CD14-positive monocyte (primary cell): ENCODE measurements around the gene LIMCH1. TPM values are rescaled to one million over a fixed set of nuclear protein-coding genes. Genes with fewer than 3 reads are reported as not detected.

Experiments
- DNase-seq, 3 donors: peaks; one replicate each; pipeline ENCODE4 v3.0.0-alpha.2; 2011 to 2022
- H2AFZ ChIP-seq: 2 replicates; pipeline ENCODE4 v1.6.0; 2012; ENCODE audit warnings: mild to moderate bottlenecking, low read depth, low read length, inconsistent platforms; ENCODE audit not compliant: insufficient read depth, poor library complexity, severe bottlenecking
- H3K27ac ChIP-seq, 2 donors: 1 replicate in 1 of 2; 2 replicates in 1 of 2; pipeline ENCODE4 v1.5.1; 2012 to 2013; ENCODE audit warnings: low read length in 2 of 2, control low read depth in 1 of 2, inconsistent platforms in 1 of 2, low read depth in 1 of 2, mild to moderate bottlenecking in 1 of 2
- H3K27me3 ChIP-seq, 2 donors: one replicate each; pipeline versions ENCODE4 v1.6.0 to v1.6.1; 2011 to 2013; ENCODE audit warnings: low read length in 2 of 2; ENCODE audit not compliant: control insufficient read depth in 2 of 2, insufficient read depth in 2 of 2
- H3K36me3 ChIP-seq, 2 donors: replicated peaks in 1 of 2; 1 replicate in 1 of 2; 2 replicates in 1 of 2; pipeline versions ENCODE4 v1.5.1 to v1.6.1; 2012 to 2013; ENCODE audit warnings: low read length in 2 of 2, control low read depth in 1 of 2, inconsistent platforms in 1 of 2, mild to moderate bottlenecking in 1 of 2; ENCODE audit not compliant: insufficient read depth in 2 of 2, control insufficient read depth in 1 of 2
- H3K4me1 ChIP-seq, 2 donors: 1 replicate in 1 of 2; 2 replicates in 1 of 2; pipeline versions ENCODE4 v1.5.1 to v1.6.1; 2012 to 2013; ENCODE audit warnings: low read length in 2 of 2, control low read depth in 1 of 2, inconsistent platforms in 1 of 2, mild to moderate bottlenecking in 1 of 2, moderate library complexity in 1 of 2; ENCODE audit not compliant: insufficient read depth in 2 of 2, control insufficient read depth in 1 of 2
- H3K4me2 ChIP-seq: replicated peaks from 2 replicates; pipeline ENCODE3; 2012; ENCODE audit warnings: low read length, moderate library complexity, mild to moderate bottlenecking; ENCODE audit not compliant: poor library complexity, severe bottlenecking; ENCODE audit errors: extremely low read depth
- H3K4me3 ChIP-seq, 3 experiments: fragments of 200-600 bp in 1 of 3; sonication (generic) in 1 of 3; replicated peaks in 1 of 3; 1 replicate in 2 of 3; 2 replicates in 1 of 3; pipeline ENCODE4 v1.5.1; 2011 to 2013; ENCODE audit warnings: low read length in 3 of 3, mild to moderate bottlenecking in 3 of 3, control low read depth in 2 of 3, low read depth in 2 of 3, inconsistent platforms in 1 of 3, moderate library complexity in 1 of 3
- H3K79me2 ChIP-seq: 2 replicates; pipeline ENCODE4 v1.6.0; 2012; ENCODE audit warnings: mild to moderate bottlenecking, control low read depth, inconsistent platforms, low read length, moderate library complexity; ENCODE audit not compliant: insufficient read depth
- H3K9ac ChIP-seq: 2 replicates; pipeline ENCODE4 v1.6.0; 2017; ENCODE audit warnings: low read length, mild to moderate bottlenecking; ENCODE audit not compliant: insufficient read depth, poor library complexity, severe bottlenecking
- H3K9me3 ChIP-seq, 2 donors: replicated peaks in 1 of 2; 1 replicate in 1 of 2; 2 replicates in 1 of 2; pipeline versions ENCODE4 v1.5.1 to v1.6.1; 2012 to 2013; ENCODE audit warnings: low read length in 2 of 2, control low read depth in 1 of 2; ENCODE audit not compliant: control insufficient read depth in 1 of 2, insufficient read depth in 1 of 2
- H4K20me1 ChIP-seq: 2 replicates; pipeline ENCODE4 v1.6.0; 2012; ENCODE audit warnings: mild to moderate bottlenecking, low read length, control low read depth, moderate library complexity; ENCODE audit not compliant: insufficient read depth
- H3K27ac Mint-ChIP-seq, 7 donors: one replicate each; pipeline ENCODE4 v1.8.0; 2020; ENCODE audit warnings: mild to moderate bottlenecking in 7 of 7, mixed read lengths in 7 of 7, moderate library complexity in 6 of 7, inconsistent platforms in 2 of 7
- H3K27me3 Mint-ChIP-seq, 3 donors: one replicate each; pipeline ENCODE4 v1.8.0; 2021 to 2022; ENCODE audit warnings: low read depth in 3 of 3, mild to moderate bottlenecking in 3 of 3, mixed read lengths in 3 of 3, moderate library complexity in 3 of 3, inconsistent platforms in 1 of 3
- H3K36me3 Mint-ChIP-seq, 2 donors: one replicate each; pipeline ENCODE4 v1.8.0; 2020; ENCODE audit warnings: mixed read lengths in 2 of 2, inconsistent platforms in 1 of 2, mild to moderate bottlenecking in 1 of 2
- H3K4me1 Mint-ChIP-seq: one replicate; pipeline ENCODE4 v1.8.0; 2020; ENCODE audit warnings: mild to moderate bottlenecking, mixed read lengths
- H3K4me3 Mint-ChIP-seq, 2 donors: one replicate each; pipeline ENCODE4 v1.8.0; 2020; ENCODE audit warnings: mild to moderate bottlenecking in 2 of 2, mixed read lengths in 2 of 2, moderate library complexity in 1 of 2
- H3K9me3 Mint-ChIP-seq, 7 donors: one replicate each; pipeline ENCODE4 v1.8.0; 2020 to 2022; ENCODE audit warnings: mixed read lengths in 7 of 7, mild to moderate bottlenecking in 6 of 7, moderate library complexity in 6 of 7, inconsistent platforms in 2 of 7
- WGBS: methylation state at CpG from one replicate; pipeline ENCODE4 v1.1.5; 2013; ENCODE audit warnings: missing lambda C conversion rate; ENCODE audit not compliant: insufficient coverage; 5-methylcytosine and 5-hydroxymethylcytosine counted together
- intact Hi-C, 2 donors: fragments of 100-400 bp; cut with micrococcal nuclease; formaldehyde crosslinking; loops; one replicate each; pipeline versions ENCODE4 v1.15.0 to v1.15.1; 2023
- polyA plus RNA-seq, 3 donors: library from polyadenylated mRNA; depleted of rRNA in 1 of 3; unstranded in 2 of 3; stranded (reverse) in 1 of 3; fragments of 300-500 nt in 2 of 3; fragments of >200 nt in 1 of 3; fragmentation: Illumina TruSeq in 2 of 3; gene quantifications; 1 replicate in 2 of 3; 2 replicates in 1 of 3; pipeline ENCODE4 v1.2.3, GENCODE V29; 2012 to 2021
- TF ChIP-seq, protein P1 (sequence below): fragments of 200-600 bp; IDR thresholded peaks from one replicate; pipeline ENCODE4 v1.8.0; 2022; ENCODE audit warnings: antibody characterized with exemption, mild to moderate bottlenecking

Gene LIMCH1
- polyA plus RNA-seq, 3 donors: 0.25 to 0.64 (median 0.32) TPM

DNA sequence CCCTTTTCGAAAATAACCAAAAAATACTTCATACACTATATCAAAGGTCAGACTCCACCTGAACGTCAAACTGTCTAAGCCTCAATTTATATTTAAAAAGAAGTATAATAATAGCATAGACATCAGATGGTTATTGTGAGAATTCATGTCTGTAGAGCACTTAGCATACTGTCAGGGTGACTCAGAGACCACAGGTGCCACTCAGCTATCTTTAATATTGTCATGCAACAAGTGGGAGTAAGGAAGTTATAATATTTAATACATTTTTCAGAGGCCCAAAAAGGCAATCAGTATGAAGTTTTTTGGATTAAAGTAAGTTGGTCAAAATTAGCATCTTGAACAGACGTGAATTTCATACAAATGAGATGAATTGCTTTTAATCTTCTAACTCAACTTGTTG is 117.2 kb downstream of the LIMCH1 start:
- WGBS: no CpG with 5 or more reads among the region's 3 CpGs

DNA sequence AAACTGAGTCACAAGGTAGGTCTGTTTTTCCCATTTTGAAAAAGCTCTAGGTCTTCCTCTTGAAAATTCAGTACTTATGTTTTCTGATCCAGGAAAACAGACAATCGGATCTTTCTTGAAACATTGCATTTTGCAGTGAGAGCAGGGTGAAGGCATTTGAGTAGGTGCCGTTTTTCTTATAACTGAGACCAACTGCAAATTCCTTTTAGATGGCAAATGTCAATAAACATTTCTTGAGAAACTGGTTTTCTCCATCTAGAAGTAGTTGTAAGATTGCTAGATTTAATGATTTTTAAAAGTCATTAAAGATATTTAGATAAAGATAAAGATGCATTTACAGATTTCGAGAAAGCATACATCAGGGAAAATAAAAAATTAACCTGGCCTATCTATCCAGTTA is 118.1 kb downstream of the LIMCH1 start:
- WGBS: 83% methylated on average over 1 of the region's 3 CpGs
- H3K27me3 Mint-ChIP-seq: peaks cover 0 to 8% (median 6%) of the 10 kb centered on the region in 3 donors
- H3K9me3 Mint-ChIP-seq: no peaks in the 10 kb centered on the region
- Histone ChIP-seq H3K4me1 (peaks cover 1 to 5% of the 10 kb centered on the region in 2 donors), H2AFZ (no peak overlapping the region), H3K79me2 (no peaks in the 10 kb centered on the region), H3K4me2 (no peak overlapping the region), H3K4me3 (no peak overlapping the region), H3K9me3 (no peaks in the 10 kb centered on the region), H3K9ac (no peak overlapping the region), H3K27me3 (no peaks in the 10 kb centered on the region), H3K36me3 (no peaks in the 10 kb centered on the region), H3K27ac (no peak overlapping the region), H4K20me1 (no peaks in the 10 kb centered on the region)
- no peak for DNase-seq
- H3K36me3 Mint-ChIP-seq: no peaks in the 10 kb centered on the region
- TF ChIP-seq, protein P1, sequence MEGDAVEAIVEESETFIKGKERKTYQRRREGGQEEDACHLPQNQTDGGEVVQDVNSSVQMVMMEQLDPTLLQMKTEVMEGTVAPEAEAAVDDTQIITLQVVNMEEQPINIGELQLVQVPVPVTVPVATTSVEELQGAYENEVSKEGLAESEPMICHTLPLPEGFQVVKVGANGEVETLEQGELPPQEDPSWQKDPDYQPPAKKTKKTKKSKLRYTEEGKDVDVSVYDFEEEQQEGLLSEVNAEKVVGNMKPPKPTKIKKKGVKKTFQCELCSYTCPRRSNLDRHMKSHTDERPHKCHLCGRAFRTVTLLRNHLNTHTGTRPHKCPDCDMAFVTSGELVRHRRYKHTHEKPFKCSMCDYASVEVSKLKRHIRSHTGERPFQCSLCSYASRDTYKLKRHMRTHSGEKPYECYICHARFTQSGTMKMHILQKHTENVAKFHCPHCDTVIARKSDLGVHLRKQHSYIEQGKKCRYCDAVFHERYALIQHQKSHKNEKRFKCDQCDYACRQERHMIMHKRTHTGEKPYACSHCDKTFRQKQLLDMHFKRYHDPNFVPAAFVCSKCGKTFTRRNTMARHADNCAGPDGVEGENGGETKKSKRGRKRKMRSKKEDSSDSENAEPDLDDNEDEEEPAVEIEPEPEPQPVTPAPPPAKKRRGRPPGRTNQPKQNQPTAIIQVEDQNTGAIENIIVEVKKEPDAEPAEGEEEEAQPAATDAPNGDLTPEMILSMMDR: no peak
- intact Hi-C loops: no loop called here
- no peak overlapping the region for H3K4me3 Mint-ChIP-seq
- no peak overlapping the region for H3K27ac Mint-ChIP-seq
- peaks cover 7% of the 10 kb centered on the region for H3K4me1 Mint-ChIP-seq

More for the DNA sequence above, 117.2 kb downstream of the LIMCH1 start:
- H3K27ac Mint-ChIP-seq: no peak overlapping the region
- no peaks in the 10 kb centered on the region for H4K20me1 ChIP-seq
- DNase-seq: peak in 1 of 3 donors; percentile 4
- H3K27me3 Mint-ChIP-seq: peaks cover 0 to 8% (median 6%) of the 10 kb centered on the region in 3 donors
- no peaks in the 10 kb centered on the region for H3K36me3 Mint-ChIP-seq
- H3K79me2 ChIP-seq: no peaks in the 10 kb centered on the region
- no peak overlapping the region for H3K4me3 Mint-ChIP-seq
- no peak overlapping the region for H3K27ac ChIP-seq
- no peak overlapping the region for H3K4me3 ChIP-seq
- H3K9me3 Mint-ChIP-seq: no peaks in the 10 kb centered on the region
- no peak overlapping the region for H3K4me2 ChIP-seq
- no peaks in the 10 kb centered on the region for H3K36me3 ChIP-seq
- H3K27me3 ChIP-seq: no peaks in the 10 kb centered on the region
- TF ChIP-seq, protein P1: no peak
- peaks cover 12% of the 10 kb centered on the region for H3K4me1 Mint-ChIP-seq
- intact Hi-C loops: no loop called here
- no peak overlapping the region for H2AFZ ChIP-seq
- H3K9ac ChIP-seq: no peak overlapping the region
- H3K4me1 ChIP-seq: peaks cover 7 to 14% of the 10 kb centered on the region in 2 donors
- H3K9me3 ChIP-seq: no peaks in the 10 kb centered on the region
